Measurements from ENCODE around the gene DSG4. TPM values are rescaled to one million over a fixed set of nuclear protein-coding genes. Genes with fewer than 3 reads are reported as not detected.

Gene DSG4
- total and polyA plus RNA-seq, 12 donors: not detected

GRCh38 chr18:31440787-31441186, 64.2 kb downstream of the DSG4 start:
- 92 to 98% methylated on average over 6 of the region's 6 CpGs for WGBS, 2 donors
- intact Hi-C loops (cut with DNase I): no loop called here
- ATAC-seq: no peak

GRCh38 chr18:31441493-31441892, 64.9 kb downstream of the DSG4 start:
- 89 to 91% methylated on average over 4 of the region's 4 CpGs for WGBS, 2 donors
- H3K36me3 ChIP-seq: no peaks in the 10 kb centered on the region
- intact Hi-C loops (cut with DNase I): no loop called here

More at GRCh38 chr18:31440787-31441186, 64.2 kb downstream of the DSG4 start:
- DNase-seq: no peak
- Histone ChIP-seq H3K27me3 (no peaks in the 10 kb centered on the region), H3K4me3 (no peak overlapping the region), H3K9me3 (no peaks in the 10 kb centered on the region), H3K27ac (no peak overlapping the region), H3K36me3 (no peaks in the 10 kb centered on the region), H3K4me1 (no peaks in the 10 kb centered on the region)
- TF ChIP-seq, protein P1, sequence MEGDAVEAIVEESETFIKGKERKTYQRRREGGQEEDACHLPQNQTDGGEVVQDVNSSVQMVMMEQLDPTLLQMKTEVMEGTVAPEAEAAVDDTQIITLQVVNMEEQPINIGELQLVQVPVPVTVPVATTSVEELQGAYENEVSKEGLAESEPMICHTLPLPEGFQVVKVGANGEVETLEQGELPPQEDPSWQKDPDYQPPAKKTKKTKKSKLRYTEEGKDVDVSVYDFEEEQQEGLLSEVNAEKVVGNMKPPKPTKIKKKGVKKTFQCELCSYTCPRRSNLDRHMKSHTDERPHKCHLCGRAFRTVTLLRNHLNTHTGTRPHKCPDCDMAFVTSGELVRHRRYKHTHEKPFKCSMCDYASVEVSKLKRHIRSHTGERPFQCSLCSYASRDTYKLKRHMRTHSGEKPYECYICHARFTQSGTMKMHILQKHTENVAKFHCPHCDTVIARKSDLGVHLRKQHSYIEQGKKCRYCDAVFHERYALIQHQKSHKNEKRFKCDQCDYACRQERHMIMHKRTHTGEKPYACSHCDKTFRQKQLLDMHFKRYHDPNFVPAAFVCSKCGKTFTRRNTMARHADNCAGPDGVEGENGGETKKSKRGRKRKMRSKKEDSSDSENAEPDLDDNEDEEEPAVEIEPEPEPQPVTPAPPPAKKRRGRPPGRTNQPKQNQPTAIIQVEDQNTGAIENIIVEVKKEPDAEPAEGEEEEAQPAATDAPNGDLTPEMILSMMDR (IDR thresholded peaks at IDR 0.05): no peak

DNA sequence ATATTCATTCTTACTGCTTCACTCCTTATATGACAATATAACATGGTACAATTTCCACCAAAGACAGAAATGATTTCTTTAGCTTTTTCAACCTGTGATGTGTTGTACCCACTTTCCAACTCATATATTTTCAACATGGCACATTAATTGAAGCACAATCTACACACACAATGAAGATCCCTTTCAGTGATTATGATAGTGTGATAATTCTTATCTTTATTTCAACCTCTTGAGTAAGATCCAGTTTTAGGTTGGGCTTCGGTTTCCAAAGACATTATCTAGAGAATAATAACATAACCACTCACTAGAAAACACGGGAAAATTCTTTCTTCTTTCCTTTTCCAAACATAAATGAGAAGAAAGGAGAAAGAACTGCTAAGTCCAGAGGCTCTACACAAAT, 67.6 kb downstream of the DSG4 start:
- H3K9me3 ChIP-seq: no peaks in the 10 kb centered on the region
- no peak for ATAC-seq
- 63 to 73% methylated on average over 2 of the region's 2 CpGs for WGBS, 2 donors
- TF ChIP-seq, protein P1 (IDR thresholded peaks at IDR 0.05): no peak
- no peak for DNase-seq
- intact Hi-C loops (cut with DNase I): no loop called here
- H3K36me3 ChIP-seq: no peaks in the 10 kb centered on the region
- H3K4me3 ChIP-seq: no peak overlapping the region
- no peaks in the 10 kb centered on the region for H3K27me3 ChIP-seq
- H3K27ac ChIP-seq: no peak overlapping the region
- no peaks in the 10 kb centered on the region for H3K4me1 ChIP-seq

More at GRCh38 chr18:31441493-31441892, 64.9 kb downstream of the DSG4 start:
- Histone ChIP-seq H3K4me1 (no peaks in the 10 kb centered on the region), H3K4me3 (no peak overlapping the region), H3K9me3 (no peaks in the 10 kb centered on the region), H3K27me3 (no peaks in the 10 kb centered on the region), H3K27ac (no peak overlapping the region)
- no peak for DNase-seq
- TF ChIP-seq, protein P1 (IDR thresholded peaks at IDR 0.05): no peak
- no peak for ATAC-seq

DNA sequence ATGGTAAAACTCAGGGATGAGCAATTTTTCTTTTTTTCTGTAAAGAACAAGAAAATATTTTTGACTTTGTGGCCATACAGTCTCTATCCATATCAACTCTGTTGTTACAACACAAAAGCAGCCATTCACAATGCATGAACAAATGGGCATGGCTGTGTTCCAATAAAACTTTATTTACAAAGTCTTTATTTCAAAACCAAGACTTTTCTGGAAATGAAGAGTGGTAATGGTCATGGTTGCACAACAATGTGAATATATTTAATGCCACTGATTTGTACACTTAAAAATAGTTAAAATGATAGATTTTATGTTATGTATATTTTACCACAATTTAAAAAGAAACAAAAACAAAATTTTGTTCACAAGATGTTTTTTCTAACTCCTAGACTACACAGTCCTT, 69.3 kb downstream of the DSG4 start:
- no peaks in the 10 kb centered on the region for H3K9me3 ChIP-seq
- H3K36me3 ChIP-seq: no peaks in the 10 kb centered on the region
- no peak overlapping the region for H3K4me3 ChIP-seq

More for the DNA sequence above, 69.3 kb downstream of the DSG4 start:
- Histone ChIP-seq H3K27ac (no peak overlapping the region), H3K4me1 (no peaks in the 10 kb centered on the region), H3K27me3 (no peaks in the 10 kb centered on the region)
- ATAC-seq (no peak), DNase-seq (no peak)
- intact Hi-C loops (cut with DNase I): no loop called here
- TF ChIP-seq, protein P1 (IDR thresholded peaks at IDR 0.05): no peak

Measured in heart right ventricle (tissue), 16 donors.